IPS-11a (cell line): ENCODE results near the gene FUT3.

Experiments
- H3K4me3 ChIP-seq: one replicate; pipeline ENCODE4 v1.5.1; 2013; ENCODE audit warnings: low read depth, low read length, control low read depth

Gene FUT3

GRCh38 chr19:5804516-5805461 is 46.5 kb downstream of the FUT3 start, which contains the start of gene NRTN:
TSS of gene NRTN (plus strand) at chr19:5805067. CDS start at chr19:5824166, 19,099 bp downstream.
- peak within 1 kb of the TSS; percentile 33 for H3K4me3 ChIP-seq

GRCh38 chr19:5803752-5804515 is 47.3 kb downstream of the FUT3 start:
- peak overlapping the region; percentile 21 for H3K4me3 ChIP-seq

GRCh38 chr19:5803441-5803751 is 47.9 kb downstream of the FUT3 start:
- peak overlapping the region; percentile 21 for H3K4me3 ChIP-seq

GRCh38 chr19:5801796-5802619 is 49.2 kb downstream of the FUT3 start:
- no peak overlapping the region for H3K4me3 ChIP-seq

GRCh38 chr19:5800361-5801270 is 50.6 kb downstream of the FUT3 start:
- no peak overlapping the region for H3K4me3 ChIP-seq

- H3K4me3 ChIP-seq = no peak overlapping the region
Measured at GRCh38 chr19:5799247-5800241, 51.7 kb downstream of the FUT3 start.

- H3K4me3 ChIP-seq = no peak overlapping the region
Measured at GRCh38 chr19:5798244-5798643, 53.0 kb downstream of the FUT3 start.

- H3K4me3 ChIP-seq = no peak overlapping the region
Measured at GRCh38 chr19:5795382-5795919, 55.8 kb downstream of the FUT3 start.

- no peak overlapping the region for H3K4me3 ChIP-seq
Measured at GRCh38 chr19:5793188-5793587, 58.1 kb downstream of the FUT3 start.
